ENCODE measurements around the gene URB1. TPM values are rescaled to one million over a fixed set of nuclear protein-coding genes. Genes with fewer than 3 reads are reported as not detected.

URB1 gene
- total and polyA plus RNA-seq, 2 of the 8 experiments (the other 6 are each of a cell fraction or from before 2014, with no cell fraction given) = 8.1 to 28.9 TPM

- H4K8ac ChIP-seq (ENCODE audit: extremely low read depth, insufficient read depth, low read length) = no peak overlapping the region
- TF ChIP-seq HDAC6 (IDR thresholded peaks at IDR 0.05; ENCODE audit: low read depth, low read length) = no peak
- TF ChIP-seq RBBP5 (IDR thresholded peaks at IDR 0.05; ENCODE audit: borderline replicate concordance, low read depth, low read length) = no peak
- no peak for TF ChIP-seq CTCF (IDR thresholded peaks at IDR 0.05; ENCODE audit: control extremely low read depth in 1 of 3, insufficient read depth in 1 of 3, low read depth in 1 of 3, low read length in 3 of 3)
- TF ChIP-seq GTF2F1 (IDR thresholded peaks at IDR 0.05; ENCODE audit: borderline replicate concordance, low read depth, low read length) = no peak
- no peaks in the 10 kb centered on the region for H3K23me2 ChIP-seq (ENCODE audit: low read depth, low read length)
- no peak overlapping the region for H3K4me2 ChIP-seq (ENCODE audit: insufficient read depth in 1 of 2, low read depth in 2 of 2, low read length in 2 of 2)
- H3K14ac ChIP-seq (ENCODE audit: insufficient read length) = no peak overlapping the region
- H2BK20ac ChIP-seq (ENCODE audit: low read length) = no peak overlapping the region
- no peak overlapping the region for H2BK120ac ChIP-seq (replicated peaks; ENCODE audit: low read depth, low read length)
- CTCF ChIA-PET (ENCODE audit: partially characterized antibody) = interaction anchor here (0.6 to 1.9 kb wide), 3 partner anchors 14 to 350 kb away, joined by 3 to 6 read pairs (median 3); no protein-coding TSS in a partner anchor
- H2BK15ac ChIP-seq (ENCODE audit: low read length) = no peak overlapping the region
- no peaks in the 10 kb centered on the region for H3K4me1 ChIP-seq (replicated peaks in 1 of 4; ENCODE audit: control insufficient read depth in 3 of 4, insufficient read depth in 4 of 4, low read length in 3 of 4)
- H3K4ac ChIP-seq (replicated peaks; ENCODE audit: insufficient read length, low read depth, low read length) = no peak overlapping the region
- H4K20me1 ChIP-seq (replicated peaks in 1 of 2; ENCODE audit: control insufficient read depth in 1 of 2, insufficient read depth in 2 of 2, low read length in 2 of 2) = peaks cover 0 to 15% of the 10 kb centered on the region in 2 experiments
- no peak overlapping the region for H3K18ac ChIP-seq (ENCODE audit: extremely low read depth, low read length)
- no peak overlapping the region for H3K56ac ChIP-seq (replicated peaks; ENCODE audit: insufficient read length, low read depth, low read length)
- no peak overlapping the region for H3K4me3 ChIP-seq (ENCODE audit: extremely low read depth in 1 of 4, insufficient read depth in 2 of 4, low read depth in 3 of 4, low read length in 4 of 4)
- H3K27me3 ChIP-seq (replicated peaks in 1 of 4; ENCODE audit: control insufficient read depth in 3 of 4, extremely low read depth in 1 of 4, insufficient read depth in 3 of 4, low read length in 3 of 4) = no peaks in the 10 kb centered on the region
- H4K5ac ChIP-seq (ENCODE audit: insufficient read length, low read depth, low read length) = no peak overlapping the region
- POLR2A ChIA-PET (ENCODE audit: partially characterized antibody) = no interaction called here
- no peak overlapping the region for H2BK12ac ChIP-seq (ENCODE audit: low read depth, low read length)
- H3K36me3 ChIP-seq (ENCODE audit: control insufficient read depth in 2 of 4, insufficient read depth in 4 of 4, low read length in 3 of 4) = peaks cover 47 to 90% (median 82%) of the 10 kb centered on the region in 4 experiments
- no peak overlapping the region for H4K91ac ChIP-seq (replicated peaks; ENCODE audit: insufficient read length, low read length)
- H3K27ac ChIP-seq (ENCODE audit: low read depth, low read length) = no peak overlapping the region
- WGBS, 2 experiments (ENCODE audit: extremely low coverage in 1 of 2, insufficient coverage in 1 of 2, insufficient read length in 1 of 2, insufficient replicate concordance in 2 of 2, low coverage in 1 of 2, low lambda C conversion rate in 2 of 2, missing lambda C conversion rate in 1 of 2) = 92% methylated on average over 6 of the region's 6 CpGs; no CpG with 5 or more reads in 1 of the 2 experiments
- no peaks in the 10 kb centered on the region for H3K9me3 ChIP-seq (ENCODE audit: insufficient read depth in 2 of 2, low read depth in 1 of 2, low read length in 1 of 2)
- no peak overlapping the region for H2AK5ac ChIP-seq (ENCODE audit: low read depth, low read length)
- peaks cover 3% of the 10 kb centered on the region; the same call in 1 of the 2 replicates for H3K79me1 ChIP-seq (ENCODE audit: low read depth, low read length)
- no peak overlapping the region for H3K9ac ChIP-seq (replicated peaks in 1 of 4; ENCODE audit: extremely low read depth in 1 of 4, low read depth in 3 of 4, low read length in 3 of 4)
- H3K79me2 ChIP-seq (ENCODE audit: control insufficient read depth in 1 of 2, insufficient read depth in 2 of 2, low read length in 2 of 2) = no peaks in the 10 kb centered on the region
- H3K23ac ChIP-seq (ENCODE audit: insufficient read length) = no peak overlapping the region
- H2BK5ac ChIP-seq (ENCODE audit: low read depth, low read length) = no peak overlapping the region
- no peak for FAIRE-seq
- H2AFZ ChIP-seq (ENCODE audit: low read length) = no peak overlapping the region
- no peak for DNase-seq (ENCODE audit: low read depth in 1 of 2, low spot score in 2 of 2)
These were observed 72.8 kb downstream of the URB1 start for GRCh38 chr21:32320059-32320458.
